Activated CD4-positive, CD25-positive, alpha-beta regulatory T cell (primary cell): Measurements from ENCODE around the gene TRMT2A.

Experiments
- DNase-seq, 4 experiments: peaks; one replicate each; lab custom pipeline; 2025; lab: John Stamatoyannopoulos, UW

The TRMT2A gene

GRCh38 chr22:20148414-20148813 is 31.4 kb upstream of the TRMT2A start:
- DNase-seq: no peak

- DNase-seq: no peak
These were observed 30.4 kb upstream of the TRMT2A start for GRCh38 chr22:20147237-20147988.

GRCh38 chr22:20146777-20147176 is 29.8 kb upstream of the TRMT2A start:
- no peak for DNase-seq

GRCh38 chr22:20145832-20146223 is 28.8 kb upstream of the TRMT2A start:
- no peak for DNase-seq

GRCh38 chr22:20145206-20145831 is 28.3 kb upstream of the TRMT2A start:
- DNase-seq: no peak

GRCh38 chr22:20143883-20144665 is 27.0 kb upstream of the TRMT2A start:
- DNase-seq: no peak

- DNase-seq: no peak
These were observed 25.9 kb upstream of the TRMT2A start for GRCh38 chr22:20142711-20143621.

GRCh38 chr22:20141186-20142077 is 24.4 kb upstream of the TRMT2A start:
- no peak for DNase-seq

- DNase-seq: no peak
These were observed 23.5 kb upstream of the TRMT2A start for GRCh38 chr22:20140521-20140964.

- no peak for DNase-seq
These were observed 23.1 kb upstream of the TRMT2A start for GRCh38 chr22:20140107-20140445.

- no peak for DNase-seq
These were observed 22.5 kb upstream of the TRMT2A start for GRCh38 chr22:20139391-20140106.

- no peak for DNase-seq
These were observed 21.8 kb upstream of the TRMT2A start for GRCh38 chr22:20138868-20139267.

GRCh38 chr22:20138417-20138738 is 21.4 kb upstream of the TRMT2A start:
- no peak for DNase-seq

- DNase-seq: no peak
These were observed 20.8 kb upstream of the TRMT2A start for GRCh38 chr22:20137671-20138416.

- no peak for DNase-seq
These were observed 20.1 kb upstream of the TRMT2A start for GRCh38 chr22:20137113-20137512.

GRCh38 chr22:20136603-20136873 is 19.5 kb upstream of the TRMT2A start:
- DNase-seq: no peak

- no peak for DNase-seq
These were observed 19.0 kb upstream of the TRMT2A start for GRCh38 chr22:20135806-20136602.

- DNase-seq: no peak
These were observed 18.2 kb upstream of the TRMT2A start for GRCh38 chr22:20135265-20135664.

- no peak for DNase-seq
These were observed 17.0 kb upstream of the TRMT2A start for GRCh38 chr22:20133930-20134549.
